Measurements from ENCODE around the gene ABO. TPM values are rescaled to one million over a fixed set of nuclear protein-coding genes. Genes with fewer than 3 reads are reported as not detected.
"Not testable (repeated sequence)": the region's sequence is repeated elsewhere in the genome, so short reads cannot be mapped to it uniquely, and the experiment has no call there.

The ABO gene
- total RNA-seq, 1 donor from 2014 or later, result not detected

- no peak for DNase-seq (ENCODE audit: low spot score in 2 of 2)
- no peak for FAIRE-seq
Measured at GRCh38 chr9:133268335-133269056, 6.5 kb downstream of the ABO start.

- FAIRE-seq, result no peak
- DNase-seq (ENCODE audit: low spot score in 2 of 2), result no peak
Measured at GRCh38 chr9:133264235-133264764, 10.7 kb downstream of the ABO start.

DNA sequence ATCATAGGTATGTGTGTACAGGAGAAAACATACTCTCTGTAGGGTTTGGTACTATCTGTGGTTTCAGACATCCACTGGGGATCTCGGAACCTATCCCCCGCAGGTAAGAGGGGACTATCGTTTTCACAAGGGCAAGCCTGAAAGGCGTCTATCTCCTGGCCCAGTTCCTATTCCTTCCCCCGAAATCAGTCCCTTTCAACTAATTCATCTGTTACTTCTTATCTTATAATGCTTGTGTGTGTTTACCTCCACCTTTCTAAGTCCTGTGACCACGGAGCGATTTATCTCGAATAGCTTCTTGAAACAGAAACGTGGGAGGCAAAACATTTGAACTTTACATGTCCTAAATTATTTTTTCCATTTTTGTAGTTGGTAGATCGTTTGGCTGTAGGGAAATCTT, 11.4 kb downstream of the ABO start:
- DNase-seq (ENCODE audit: low spot score in 2 of 2), result no peak
- FAIRE-seq, result no peak

GRCh38 chr9:133262226-133262625, 12.8 kb downstream of the ABO start:
- no peak for FAIRE-seq
- DNase-seq (ENCODE audit: low spot score in 2 of 2), result no peak

GRCh38 chr9:133261753-133262120, 13.3 kb downstream of the ABO start:
- DNase-seq (ENCODE audit: low spot score in 2 of 2) (no peak), FAIRE-seq (no peak)

GRCh38 chr9:133261103-133261752, 13.8 kb downstream of the ABO start:
- no peak for DNase-seq (ENCODE audit: low spot score in 2 of 2)
- FAIRE-seq, result no peak

GRCh38 chr9:133260334-133261102, 14.5 kb downstream of the ABO start:
- DNase-seq (ENCODE audit: low spot score in 2 of 2) (no peak), FAIRE-seq (no peak)

DNA sequence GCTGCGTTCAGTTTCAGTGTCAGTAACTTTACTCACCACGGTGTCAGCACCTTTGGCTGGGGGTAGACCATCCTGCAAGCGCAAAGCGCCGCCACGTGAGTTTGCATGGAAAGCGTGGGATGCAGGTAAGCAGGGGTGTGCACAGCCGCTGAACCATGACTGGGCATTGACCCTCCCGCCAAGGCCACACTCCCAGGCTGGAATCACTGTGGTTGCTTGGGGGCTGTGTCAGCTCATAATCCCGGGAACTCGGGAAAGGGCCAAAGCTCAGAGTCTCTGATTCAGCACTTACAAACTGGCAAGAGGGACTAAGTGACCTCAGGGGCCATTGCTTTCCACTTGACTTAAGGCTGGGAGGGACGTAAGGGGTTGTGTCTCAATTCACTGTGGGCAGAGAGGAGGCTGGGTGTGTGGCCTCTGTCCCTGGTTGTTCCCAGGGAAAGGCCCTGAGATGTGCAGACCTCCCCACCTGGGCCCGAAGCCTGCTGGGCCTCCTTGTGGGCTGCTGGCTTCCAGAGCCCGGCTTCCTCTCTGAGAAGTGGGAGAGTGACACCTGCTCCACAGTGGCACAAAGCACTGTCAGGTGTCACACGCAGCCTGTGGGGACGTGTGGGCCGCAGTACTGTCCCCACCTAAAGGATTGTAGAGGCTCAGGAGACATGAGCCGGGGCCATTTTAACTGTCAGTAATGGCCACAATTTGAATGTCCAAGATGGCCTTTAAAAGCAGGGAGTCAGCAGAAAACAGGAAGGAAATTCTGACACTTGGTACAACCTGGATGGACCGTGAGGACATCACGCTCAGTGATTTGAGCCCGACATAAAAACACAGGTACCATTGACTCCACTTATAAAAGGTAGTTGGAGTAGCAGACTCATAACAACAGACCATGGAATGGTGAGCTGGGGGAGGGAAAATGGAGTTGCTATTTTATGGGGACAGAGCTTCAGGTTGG, 16.7 kb downstream of the ABO start:
- FAIRE-seq (no peak), DNase-seq (ENCODE audit: low spot score in 2 of 2) (no peak)

- DNase-seq (ENCODE audit: low spot score in 2 of 2), result no peak
- no peak for FAIRE-seq
Measured at GRCh38 chr9:133257465-133257956, 17.5 kb downstream of the ABO start.

GRCh38 chr9:133256686-133257091, 18.3 kb downstream of the ABO start:
- DNase-seq (ENCODE audit: low spot score in 2 of 2) (no peak), FAIRE-seq (no peak)

DNA sequence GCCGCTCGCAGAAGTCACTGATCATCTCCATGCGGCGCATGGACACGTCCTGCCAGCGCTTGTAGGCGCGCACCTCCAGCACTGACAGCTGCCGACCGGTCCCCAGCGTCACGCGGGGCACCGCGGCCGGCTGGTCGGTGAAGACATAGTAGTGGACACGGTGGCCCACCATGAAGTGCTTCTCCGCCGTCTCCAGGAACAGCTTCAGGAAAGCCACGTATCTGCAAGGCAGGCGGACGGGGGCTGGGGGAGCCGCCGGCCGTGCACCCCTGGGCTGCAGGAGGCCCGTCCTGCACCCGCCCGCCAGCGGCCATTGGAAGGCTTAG, 18.9 kb downstream of the ABO start:
- DNase-seq (ENCODE audit: low spot score in 2 of 2), result no peak
- no peak for FAIRE-seq

GRCh38 chr9:133255371-133256135, 19.4 kb downstream of the ABO start:
- DNase-seq (ENCODE audit: low spot score in 2 of 2) (no peak), FAIRE-seq (no peak)

- DNase-seq (ENCODE audit: low spot score in 2 of 2) (no peak), FAIRE-seq (no peak)
Measured at GRCh38 chr9:133254471-133254870, 20.5 kb downstream of the ABO start.

GRCh38 chr9:133253268-133253667, 21.7 kb downstream of the ABO start:
- FAIRE-seq (no peak), DNase-seq (ENCODE audit: low spot score in 2 of 2) (no peak)

DNA sequence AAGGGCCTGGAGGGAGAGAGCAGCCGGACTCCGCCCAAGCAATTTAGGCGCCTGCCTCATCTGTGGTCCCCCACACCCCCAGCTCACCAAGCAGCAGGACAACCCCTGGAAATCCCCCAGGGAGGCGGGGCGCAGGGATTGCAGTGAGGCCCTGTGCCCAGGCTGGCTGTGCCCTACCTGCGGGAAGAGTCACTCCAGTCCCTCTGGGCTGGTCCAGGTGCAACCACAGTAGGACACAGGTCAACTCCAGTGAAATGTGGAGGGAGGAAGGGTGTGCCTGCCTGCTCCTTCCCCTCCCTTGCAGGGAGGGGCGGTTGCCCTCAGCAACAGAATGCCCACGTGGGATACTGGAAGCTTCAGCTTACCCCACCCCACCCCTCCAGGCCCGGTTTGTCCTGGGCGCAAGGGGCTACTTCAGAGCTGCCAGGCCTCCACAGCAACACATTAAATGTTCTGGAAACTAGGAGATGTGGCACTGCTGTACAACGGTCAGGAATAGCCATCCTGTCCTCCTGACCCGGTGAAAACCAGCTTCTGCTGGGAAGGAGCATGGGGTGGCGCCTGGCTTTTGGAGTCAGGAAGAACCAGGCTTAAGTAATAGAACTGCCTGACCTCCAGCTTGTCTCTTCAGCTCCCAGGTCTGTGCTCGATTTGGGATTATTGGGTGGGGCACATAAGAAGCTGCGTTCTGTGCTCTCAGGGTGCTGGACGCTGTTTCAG, 22.5 kb downstream of the ABO start:
- DNase-seq (ENCODE audit: low spot score in 2 of 2) (no peak), FAIRE-seq (no peak)

- FAIRE-seq (no peak), DNase-seq (ENCODE audit: low spot score in 2 of 2) (no peak)
Measured at GRCh38 chr9:133251773-133252172, 23.2 kb downstream of the ABO start.

- not testable (repeated sequence) for FAIRE-seq; DNase-seq (ENCODE audit: low spot score in 2 of 2)
Measured at GRCh38 chr9:133251221-133251620, 23.8 kb downstream of the ABO start.

DNA sequence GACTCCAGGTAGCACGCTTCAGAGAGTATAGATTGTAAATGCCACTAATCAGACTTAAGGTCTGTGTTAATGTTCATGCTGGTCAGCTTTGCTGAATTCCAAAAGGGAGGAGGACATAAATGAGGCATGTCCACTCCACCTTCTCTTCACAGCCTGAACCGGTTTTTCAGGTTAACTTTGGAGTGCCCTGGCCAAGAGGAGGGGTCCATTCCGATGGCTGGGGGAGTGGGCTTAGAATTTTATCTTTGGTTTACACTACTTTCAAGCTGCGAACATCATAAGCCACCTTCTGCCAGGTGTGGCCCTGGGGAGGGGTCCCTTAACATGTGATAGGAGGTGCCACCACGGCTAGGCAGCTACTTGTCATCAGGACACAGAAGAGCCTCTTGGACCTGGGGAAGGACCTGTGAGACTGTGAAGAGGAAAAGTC, 24.2 kb downstream of the ABO start:
- FAIRE-seq (no peak), DNase-seq (ENCODE audit: low spot score in 2 of 2) (no peak)

- no peak for DNase-seq (ENCODE audit: low spot score in 2 of 2)
- no peak for FAIRE-seq
Measured at GRCh38 chr9:133249337-133249736, 25.7 kb downstream of the ABO start.

Data from frontal cortex (tissue), 4 donors.